HG03442 (cell line): ENCODE data around the gene CRTC2.

Experiments used
- ATAC-seq: cut with Tn5 transposase; IDR thresholded peaks from one replicate; pipeline ENCODE4 v1.9.1; 2021; ENCODE audit warnings: mild to moderate bottlenecking, moderate library complexity; ENCODE audit not compliant: unreplicated experiment

The CRTC2 gene

GRCh38 chr1:153899509-153899908 lies 58.9 kb downstream of the CRTC2 start:
- no peak for ATAC-seq
